Prostate gland (tissue), 2 donors: ENCODE measurements around the gene PECR.

Experiments
- CTCF ChIP-seq, 4 experiments: fragments of 200-600 bp in 2 of 4; fragments of 450-650 bp in 2 of 4; sonication (generic) in 2 of 4; IDR thresholded peaks; 1 replicate in 3 of 4; 2 replicates in 1 of 4; pipeline ENCODE4 v1.5.1; 2016 to 2019; ENCODE audit warnings: antibody characterized with exemption in 4 of 4, mild to moderate bottlenecking in 2 of 4, moderate library complexity in 2 of 4
- POLR2AphosphoS5 ChIP-seq: sonication (generic); formaldehyde crosslinking; IDR thresholded peaks from one replicate; pipeline ENCODE4 v1.6.1; 2017; ENCODE audit warnings: antibody characterized with exemption

DNA sequence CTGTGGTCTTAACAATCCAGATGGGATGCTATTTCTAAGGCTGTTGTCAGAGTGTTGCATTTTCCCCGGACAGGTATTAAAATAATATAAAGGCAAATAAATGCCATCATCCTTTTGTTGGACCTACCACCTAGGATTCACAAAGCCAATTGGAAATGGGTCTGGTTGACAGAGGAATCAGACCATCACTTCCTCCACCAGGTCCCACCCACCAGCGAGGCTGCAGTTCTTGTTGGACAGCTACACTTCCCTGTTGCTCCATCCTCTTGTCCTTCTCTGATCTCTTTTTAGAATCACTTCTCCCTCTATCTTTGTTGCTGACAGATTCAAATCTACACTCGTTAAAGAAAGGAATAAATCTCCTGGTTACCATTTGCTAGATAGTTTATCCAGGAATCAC is 1.2 kb upstream of the PECR start:
- TF ChIP-seq POLR2AphosphoS5 (no peak), CTCF (IDR thresholded peaks at IDR 0.05) (no peak)
